IPS DF 19.7 (cell line): ENCODE data around the gene STMN3.
"Not testable (repeated sequence)": the region's sequence is repeated elsewhere in the genome, so short reads cannot be mapped to it uniquely, and the experiment has no call there.

Experiments
- DNase-seq: peaks from one replicate; pipeline ENCODE4 v3.0.0-alpha.2; 2013; ENCODE audit warnings: low read depth, low spot score

Gene STMN3

DNA sequence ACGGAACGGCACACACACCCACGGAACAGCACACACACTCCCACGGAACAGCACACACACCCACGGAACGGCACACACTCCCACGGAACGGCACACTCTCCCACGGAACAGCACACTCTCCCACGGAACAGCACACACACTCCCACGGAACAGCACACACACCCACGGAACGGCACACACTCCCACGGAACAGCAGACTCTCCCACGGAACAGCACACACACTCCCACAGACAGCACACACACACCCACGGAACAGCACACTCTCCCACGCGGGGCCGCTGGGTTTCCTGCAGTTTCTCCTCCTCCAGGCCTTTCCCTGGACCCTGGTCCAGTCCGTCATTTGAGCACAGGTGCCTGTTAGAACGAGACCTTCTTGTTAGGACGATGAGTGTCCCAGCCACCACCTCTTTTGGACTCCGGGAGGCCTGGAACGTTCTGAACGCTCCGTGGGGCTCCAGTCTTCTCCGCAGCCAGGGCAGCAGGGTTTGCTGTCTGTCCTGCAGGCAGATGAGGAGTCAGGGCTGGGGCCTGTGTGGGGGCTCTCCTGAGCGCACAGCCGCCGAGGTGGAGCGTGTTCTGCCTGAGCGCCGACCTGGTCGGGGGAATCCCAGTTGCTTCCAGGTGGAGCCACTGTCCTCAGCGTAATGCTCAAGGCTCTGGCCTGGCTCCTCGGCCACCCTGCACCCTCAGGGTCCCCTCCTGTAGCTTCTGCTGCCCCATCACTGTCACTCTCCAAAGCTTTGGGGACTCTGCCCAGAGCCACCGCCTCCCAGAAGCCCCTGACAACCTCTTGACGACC is 25.6 kb upstream of the STMN3 start:
- DNase-seq, result no peak

- DNase-seq, result no peak
Measured at GRCh38 chr20:63678071-63678470, 24.8 kb upstream of the STMN3 start.

DNA sequence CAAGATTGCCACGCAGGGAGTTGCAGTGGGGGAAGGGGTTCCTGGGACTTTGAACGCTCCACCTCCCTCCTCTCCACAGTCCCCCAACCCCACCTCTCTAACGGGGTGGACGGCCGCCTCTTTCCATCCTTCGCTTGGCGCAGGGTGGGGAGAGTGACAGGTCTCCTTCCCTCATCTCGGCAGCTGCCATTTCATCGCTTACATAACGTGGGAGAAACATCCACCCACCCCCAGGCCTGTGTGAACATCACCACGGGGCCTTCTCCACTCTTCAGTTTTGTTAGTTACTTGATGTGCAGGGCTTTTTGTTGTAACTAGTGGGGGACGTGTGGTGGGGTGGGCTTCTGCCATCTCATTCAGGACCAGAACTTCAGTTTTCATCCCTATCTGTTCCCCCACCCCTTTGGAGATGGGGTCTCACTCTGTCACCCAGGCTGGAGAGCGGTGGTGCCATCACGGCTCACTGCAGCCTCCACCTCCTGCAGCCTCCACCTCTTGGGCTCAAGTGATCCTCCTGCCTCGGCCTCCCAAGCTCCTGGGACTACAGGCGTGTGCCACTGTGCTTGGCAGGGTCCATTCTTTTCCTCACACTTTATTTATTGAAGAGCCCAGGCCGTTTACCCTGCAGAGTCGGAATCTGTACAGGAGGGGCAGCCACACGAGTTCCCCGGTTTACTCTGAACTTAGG is 22.6 kb upstream of the STMN3 start:
- DNase-seq, result no peak

- DNase-seq, result no peak
Measured at GRCh38 chr20:63673951-63674350, 20.7 kb upstream of the STMN3 start.

GRCh38 chr20:63672666-63673065 is 19.4 kb upstream of the STMN3 start:
- no peak for DNase-seq

- DNase-seq, result not testable (repeated sequence)
Measured at GRCh38 chr20:63671695-63672094, 18.5 kb upstream of the STMN3 start.

GRCh38 chr20:63668351-63668750 is 15.1 kb upstream of the STMN3 start:
- DNase-seq, result no peak

- no peak for DNase-seq
Measured at GRCh38 chr20:63667858-63668257, 14.6 kb upstream of the STMN3 start.

GRCh38 chr20:63665708-63666107 is 12.5 kb upstream of the STMN3 start:
- DNase-seq, result no peak

DNA sequence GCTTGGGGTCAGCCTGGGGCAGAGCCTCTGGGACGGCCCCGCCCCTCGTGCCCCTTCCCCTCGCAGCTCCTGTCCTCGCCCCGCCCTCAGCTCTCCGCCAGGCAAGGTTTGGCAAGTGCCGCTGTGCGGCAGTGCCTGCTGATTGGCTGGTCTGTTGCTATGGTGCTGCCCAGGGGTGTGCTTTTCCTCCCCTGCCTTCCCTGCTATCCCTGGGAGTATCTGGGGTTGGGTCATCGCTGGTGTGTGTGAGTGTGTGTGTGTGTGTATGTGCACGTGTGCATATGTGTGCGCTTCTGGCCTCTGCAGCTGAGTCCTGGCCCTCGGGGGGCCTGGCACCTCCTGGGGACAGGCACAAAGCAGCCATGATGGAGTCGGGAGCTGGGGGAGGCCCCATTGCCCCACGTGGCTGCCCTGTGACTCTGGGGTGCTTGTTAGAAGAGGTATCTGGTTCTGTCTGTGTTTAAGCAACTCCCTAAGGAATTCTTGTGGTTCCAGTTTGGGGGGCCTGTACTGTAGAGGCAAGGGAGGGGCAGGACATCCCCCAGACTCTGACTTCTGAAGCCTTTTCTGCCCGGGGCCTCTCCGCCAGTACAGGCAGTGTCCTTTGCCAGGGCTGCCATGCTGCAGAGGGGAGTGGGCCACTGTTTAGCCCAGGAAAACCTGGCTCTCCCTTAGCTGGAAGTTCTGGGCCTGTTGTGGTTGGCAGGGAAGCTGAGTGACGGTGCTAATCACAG is 11.8 kb upstream of the STMN3 start:
- no peak for DNase-seq

DNA sequence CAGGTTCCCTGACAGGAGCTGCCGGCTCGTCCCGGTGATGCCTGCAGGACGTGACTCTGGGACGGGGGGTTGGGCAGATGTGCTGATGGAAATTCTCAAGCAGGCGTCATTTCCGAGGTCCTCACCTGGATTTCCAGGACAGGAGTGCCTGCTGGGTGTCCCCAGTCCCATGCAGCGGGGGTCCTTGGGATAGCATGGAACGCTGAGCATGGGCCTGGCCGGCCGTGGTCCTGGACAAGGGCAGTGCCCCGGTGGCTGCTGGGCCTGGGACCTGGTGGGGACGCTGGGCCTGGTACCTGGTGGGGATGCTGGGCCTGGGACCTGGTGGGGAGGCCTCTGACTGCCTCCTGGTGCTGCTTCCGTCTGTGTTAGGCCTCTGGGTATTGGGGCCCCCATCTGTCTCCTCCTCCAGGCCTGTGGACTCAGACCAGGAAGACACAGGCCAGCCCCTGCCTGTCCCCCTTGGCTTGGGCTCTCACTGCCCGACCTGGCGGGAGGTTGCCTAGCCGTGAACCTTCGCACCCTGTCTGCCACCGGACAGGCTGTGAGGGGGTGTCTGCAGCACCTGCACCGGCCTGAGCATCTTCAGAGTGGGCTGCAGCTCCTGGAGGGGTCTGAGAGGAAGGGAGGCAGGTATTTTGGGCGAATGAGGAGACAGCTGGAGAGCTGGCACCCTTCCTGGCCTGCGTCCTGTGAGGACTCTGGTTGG is 11.1 kb upstream of the STMN3 start:
- no peak for DNase-seq

DNA sequence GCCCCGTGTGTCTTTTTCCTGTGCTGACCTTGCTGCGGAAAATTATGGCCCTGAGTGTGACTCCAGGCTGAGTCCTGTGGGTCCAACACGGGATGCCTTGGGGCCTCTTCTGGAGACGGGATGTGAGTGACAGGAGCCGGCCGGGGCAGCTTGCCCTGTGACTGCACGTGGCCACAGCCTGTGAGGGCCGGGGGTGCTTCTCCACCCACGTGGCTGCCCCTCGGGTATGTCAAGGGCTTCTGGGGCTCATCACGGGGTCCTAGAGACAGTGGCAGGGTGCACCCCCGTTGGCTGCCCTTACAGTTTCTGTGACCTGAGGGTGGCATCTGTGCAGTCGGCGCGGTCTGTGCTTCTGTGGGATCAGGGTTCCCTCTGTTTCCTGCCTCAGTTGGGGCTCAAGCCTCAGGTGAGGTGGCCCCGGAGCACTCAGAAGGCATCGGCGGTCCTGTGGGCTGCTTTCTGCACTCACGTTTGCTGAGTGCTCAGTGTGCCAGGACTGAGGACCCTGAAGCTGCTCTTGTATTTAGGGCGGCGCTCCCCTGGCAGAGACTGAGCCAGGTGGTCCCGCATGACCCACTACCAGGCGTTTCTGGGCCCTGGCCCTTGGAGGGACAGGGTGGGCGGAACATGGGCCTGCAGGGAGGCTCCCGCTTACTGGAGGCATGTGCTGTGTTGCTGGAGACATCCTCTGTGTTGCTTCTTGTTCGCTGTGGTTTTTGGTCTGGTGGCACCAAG is 10.3 kb upstream of the STMN3 start:
- DNase-seq, result no peak

- DNase-seq, result no peak
Measured at GRCh38 chr20:63662813-63663189, 9.6 kb upstream of the STMN3 start.

- no peak for DNase-seq
Measured at GRCh38 chr20:63661959-63662812, 9.0 kb upstream of the STMN3 start.

- DNase-seq, result no peak
Measured at GRCh38 chr20:63661108-63661507, 7.9 kb upstream of the STMN3 start.

- no peak for DNase-seq
Measured at GRCh38 chr20:63660622-63661021, 7.4 kb upstream of the STMN3 start.

- DNase-seq, result not testable (repeated sequence)
Measured at GRCh38 chr20:63660174-63660573, 7.0 kb upstream of the STMN3 start.

GRCh38 chr20:63659370-63659769 is 6.1 kb upstream of the STMN3 start:
- no peak for DNase-seq

DNA sequence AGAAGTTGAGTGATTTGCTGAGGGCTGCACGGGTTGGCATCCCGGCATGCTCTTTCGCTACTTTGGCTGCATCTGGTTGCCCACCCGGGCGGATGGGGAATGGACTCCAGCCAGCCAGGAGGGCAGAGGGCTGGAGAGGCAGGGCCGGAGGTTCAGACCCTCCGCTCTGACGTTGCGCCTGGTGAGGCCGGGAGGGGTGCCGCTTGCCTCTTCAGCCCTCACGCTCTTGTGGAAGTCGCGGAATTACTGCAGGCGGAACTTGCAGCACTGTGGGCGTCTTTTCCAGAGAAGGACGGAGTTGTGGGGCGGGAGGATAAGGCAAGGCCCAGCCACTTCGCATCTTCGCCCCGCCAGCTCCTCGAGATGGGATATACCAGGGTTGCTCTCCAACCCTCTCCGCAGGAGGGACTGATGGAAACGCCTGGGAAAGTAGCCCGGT is 5.5 kb upstream of the STMN3 start:
- DNase-seq, result no peak
